ENCODE measurements around the gene DHPS. TPM values are rescaled to one million over a fixed set of nuclear protein-coding genes. Genes with fewer than 3 reads are reported as not detected.

DHPS gene
- total RNA-seq, 1 donor from 2014 or later, result 55.3 TPM

GRCh38 chr19:12696366-12697335 is 15.0 kb upstream of the DHPS start, which contains the start of gene FBXW9:
Gene FBXW9 (minus strand): TSS chr19:12696631. CDS start chr19:12696581, 50 bp downstream.
- peak within 1 kb of the TSS; percentile 72 for H3K27ac Mint-ChIP-seq (ENCODE audit: unreplicated experiment)
- TF ChIP-seq CTCF (IDR thresholded peaks at IDR 0.05; ENCODE audit: unreplicated experiment), result no peak
- DNase-seq (ENCODE audit: low spot score), result peak; percentile 94
- peaks cover 3% of the 10 kb centered on the region for H3K4me1 Mint-ChIP-seq (ENCODE audit: unreplicated experiment)
- peaks cover 13% of the 10 kb centered on the region for H3K36me3 Mint-ChIP-seq (ENCODE audit: low read depth, unreplicated experiment)
- no peaks in the 10 kb centered on the region for H3K9me3 Mint-ChIP-seq (ENCODE audit: unreplicated experiment)
- H3K27me3 Mint-ChIP-seq (ENCODE audit: unreplicated experiment), result peaks cover 8% of the 10 kb centered on the region
- peak within 1 kb of the TSS; percentile 89 for H3K4me3 Mint-ChIP-seq (ENCODE audit: unreplicated experiment)

- no peak overlapping the region for H3K27ac Mint-ChIP-seq (ENCODE audit: unreplicated experiment)
- H3K4me1 Mint-ChIP-seq (ENCODE audit: unreplicated experiment), result peaks cover 3% of the 10 kb centered on the region
- no peak for DNase-seq (ENCODE audit: low spot score)
- peaks cover 13% of the 10 kb centered on the region for H3K36me3 Mint-ChIP-seq (ENCODE audit: low read depth, unreplicated experiment)
- H3K9me3 Mint-ChIP-seq (ENCODE audit: unreplicated experiment), result no peaks in the 10 kb centered on the region
- no peak for TF ChIP-seq CTCF (IDR thresholded peaks at IDR 0.05; ENCODE audit: unreplicated experiment)
- H3K27me3 Mint-ChIP-seq (ENCODE audit: unreplicated experiment), result peaks cover 8% of the 10 kb centered on the region
- peak overlapping the region; percentile 89 for H3K4me3 Mint-ChIP-seq (ENCODE audit: unreplicated experiment)
Measured at GRCh38 chr19:12695997-12696365, 14.3 kb upstream of the DHPS start.

- H3K9me3 Mint-ChIP-seq (ENCODE audit: unreplicated experiment), result no peaks in the 10 kb centered on the region
- TF ChIP-seq CTCF (IDR thresholded peaks at IDR 0.05; ENCODE audit: unreplicated experiment), result no peak
- H3K4me1 Mint-ChIP-seq (ENCODE audit: unreplicated experiment), result peaks cover 3% of the 10 kb centered on the region
- H3K27me3 Mint-ChIP-seq (ENCODE audit: unreplicated experiment), result peaks cover 8% of the 10 kb centered on the region
- H3K4me3 Mint-ChIP-seq (ENCODE audit: unreplicated experiment), result peak overlapping the region; percentile 69
- no peak for DNase-seq (ENCODE audit: low spot score)
- no peak overlapping the region for H3K27ac Mint-ChIP-seq (ENCODE audit: unreplicated experiment)
- H3K36me3 Mint-ChIP-seq (ENCODE audit: low read depth, unreplicated experiment), result peaks cover 10% of the 10 kb centered on the region
Measured at GRCh38 chr19:12695514-12695913, 13.8 kb upstream of the DHPS start.

- H3K9me3 Mint-ChIP-seq (ENCODE audit: unreplicated experiment), result no peaks in the 10 kb centered on the region
- DNase-seq (ENCODE audit: low spot score), result no peak
- H3K27me3 Mint-ChIP-seq (ENCODE audit: unreplicated experiment), result peaks cover 8% of the 10 kb centered on the region
- no peak for TF ChIP-seq CTCF (IDR thresholded peaks at IDR 0.05; ENCODE audit: unreplicated experiment)
- H3K4me1 Mint-ChIP-seq (ENCODE audit: unreplicated experiment), result peaks cover 3% of the 10 kb centered on the region
- H3K27ac Mint-ChIP-seq (ENCODE audit: unreplicated experiment), result no peak overlapping the region
- H3K4me3 Mint-ChIP-seq (ENCODE audit: unreplicated experiment), result no peak overlapping the region
- H3K36me3 Mint-ChIP-seq (ENCODE audit: low read depth, unreplicated experiment), result peaks cover 10% of the 10 kb centered on the region
Measured at GRCh38 chr19:12695096-12695495, 13.4 kb upstream of the DHPS start.

- no peak for DNase-seq (ENCODE audit: low spot score)
- Mint-ChIP-seq H3K9me3 (ENCODE audit: unreplicated experiment) (no peaks in the 10 kb centered on the region), H3K27me3 (ENCODE audit: unreplicated experiment) (peaks cover 8% of the 10 kb centered on the region), H3K4me1 (ENCODE audit: unreplicated experiment) (peaks cover 3% of the 10 kb centered on the region), H3K27ac (ENCODE audit: unreplicated experiment) (no peak overlapping the region), H3K36me3 (ENCODE audit: low read depth, unreplicated experiment) (peaks cover 10% of the 10 kb centered on the region), H3K4me3 (ENCODE audit: unreplicated experiment) (no peak overlapping the region)
- no peak for TF ChIP-seq CTCF (IDR thresholded peaks at IDR 0.05; ENCODE audit: unreplicated experiment)
Measured at GRCh38 chr19:12694641-12695040, 13.0 kb upstream of the DHPS start.

Data from endothelial cell (in vitro differentiated cells).